ENCODE measurements around the gene SALL3.

The SALL3 gene

GRCh38 chr18:79006106-79006795 is 26.6 kb downstream of the SALL3 start:
- DNase-seq (ENCODE audit: low read depth) = no peak

- DNase-seq (ENCODE audit: low read depth) = no peak
Measured at GRCh38 chr18:79007440-79007839, 27.8 kb downstream of the SALL3 start.

GRCh38 chr18:79008356-79008940 is 28.8 kb downstream of the SALL3 start:
- no peak for DNase-seq (ENCODE audit: low read depth)

- DNase-seq (ENCODE audit: low read depth) = no peak
Measured at GRCh38 chr18:79010802-79011201, 31.2 kb downstream of the SALL3 start.

- DNase-seq (ENCODE audit: low read depth) = no peak
Measured at GRCh38 chr18:79011300-79011870, 31.8 kb downstream of the SALL3 start.

GRCh38 chr18:79013869-79014268 is 34.3 kb downstream of the SALL3 start:
- no peak for DNase-seq (ENCODE audit: low read depth)

GRCh38 chr18:79018911-79019310 is 39.3 kb downstream of the SALL3 start:
- no peak for DNase-seq (ENCODE audit: low read depth)

GRCh38 chr18:79019881-79020280 is 40.3 kb downstream of the SALL3 start:
- no peak for DNase-seq (ENCODE audit: low read depth)

- no peak for DNase-seq (ENCODE audit: low read depth)
Measured at GRCh38 chr18:79022603-79023002, 43.0 kb downstream of the SALL3 start.

- no peak for DNase-seq (ENCODE audit: low read depth)
Measured at GRCh38 chr18:79026491-79026890, 46.9 kb downstream of the SALL3 start.

GRCh38 chr18:79030680-79031079 is 51.1 kb downstream of the SALL3 start:
- no peak for DNase-seq (ENCODE audit: low read depth)

- no peak for DNase-seq (ENCODE audit: low read depth)
Measured at GRCh38 chr18:79042276-79042675, 62.7 kb downstream of the SALL3 start.

GRCh38 chr18:79043288-79043687 is 63.7 kb downstream of the SALL3 start:
- no peak for DNase-seq (ENCODE audit: low read depth)

- no peak for DNase-seq (ENCODE audit: low read depth)
Measured at GRCh38 chr18:79046522-79046921, 66.9 kb downstream of the SALL3 start.

- DNase-seq (ENCODE audit: low read depth) = no peak
Measured at GRCh38 chr18:79047556-79048244, 68.1 kb downstream of the SALL3 start.

GRCh38 chr18:79048245-79048632 is 68.6 kb downstream of the SALL3 start:
- no peak for DNase-seq (ENCODE audit: low read depth)

GRCh38 chr18:79049506-79049905 is 69.9 kb downstream of the SALL3 start:
- DNase-seq (ENCODE audit: low read depth) = no peak

Measured in T-helper 22 cell (primary cell).